Right renal cortex interstitium (tissue), 3 donors: Measurements from ENCODE around the gene OR10G2. TPM values are rescaled to one million over a fixed set of nuclear protein-coding genes. Genes with fewer than 3 reads are reported as not detected.
"Not testable (repeated sequence)": the region's sequence is repeated elsewhere in the genome, so short reads cannot be mapped to it uniquely, and the experiment has no call there.

Source experiments
- DNase-seq, 3 donors: peaks; one replicate each; pipeline ENCODE4 v3.0.0-alpha.2; 2013; ENCODE audit warnings: low read depth in 3 of 3, low spot score in 2 of 3
- polyA plus RNA-seq, 3 donors: library from polyadenylated mRNA; unstranded; fragments of 120-200 nt; gene quantifications; one replicate each; pipeline ENCODE4 v1.2.1, GENCODE V29; 2013; ENCODE audit not compliant: insufficient read length in 3 of 3

The OR10G2 gene
- polyA plus RNA-seq, 3 donors, result not detected

GRCh38 chr14:21602181-21602580 is 32.6 kb downstream of the OR10G2 start:
- not testable (repeated sequence) for DNase-seq

GRCh38 chr14:21589317-21589716 is 45.4 kb downstream of the OR10G2 start:
- DNase-seq, result no peak

Other genes starting within 250 kb of the OR10G2 start
- gene CHD8, start 178.8 kb downstream of the OR10G2 start, polyA plus RNA-seq, result 10 to 100 TPM; 75.2 to 78.5 (median 76.0) TPM
- 10 to 100 TPM; 40.0 to 42.5 (median 42.1) TPM for gene RAB2B, start 158.0 kb downstream of the OR10G2 start, polyA plus RNA-seq
- gene TOX4, start 157.7 kb downstream of the OR10G2 start, polyA plus RNA-seq, result 10 to 100 TPM; 61.7 to 64.5 (median 62.0) TPM
- 10 to 100 TPM; 91.1 to 99.6 (median 99.0) TPM for gene METTL3, start 123.6 kb downstream of the OR10G2 start, polyA plus RNA-seq
- gene SALL2, start 108.6 kb downstream of the OR10G2 start, polyA plus RNA-seq, result 10 to 100 TPM; 61.2 to 66.5 (median 65.4) TPM
- gene OR10G3, start 54.9 kb downstream of the OR10G2 start, polyA plus RNA-seq, result not detected
- not detected for gene OR4E2, start 18.9 kb upstream of the OR10G2 start, polyA plus RNA-seq
- gene OR4E1, start 38.9 kb upstream of the OR10G2 start, polyA plus RNA-seq, result under 1 TPM in 1 of 3 donors, not detected in 2; 0.08 TPM